Small intestine (tissue), 7 donors: Measurements from ENCODE around the gene NCAN. TPM values are rescaled to one million over a fixed set of nuclear protein-coding genes. Genes with fewer than 3 reads are reported as not detected.
"Not testable (repeated sequence)": the region's sequence is repeated elsewhere in the genome, so short reads cannot be mapped to it uniquely, and the experiment has no call there.

Source experiments
- DNase-seq, 2 donors: peaks; one replicate each; pipeline versions ENCODE4 v3.0.0 to v3.0.0-alpha.2; 2013
- FAIRE-seq: peaks from 2 replicates; lab custom pipeline; 2012; peaks lifted over from hg19 to GRCh38; lab: Jason Lieb, UNC
- H3K27ac ChIP-seq, 3 donors: one replicate each; pipeline ENCODE4 v1.5.1; 2013; ENCODE audit warnings: low read length in 2 of 3, mild to moderate bottlenecking in 2 of 3, control low read depth in 1 of 3, inconsistent platforms in 1 of 3, low read depth in 1 of 3, moderate library complexity in 1 of 3
- H3K27me3 ChIP-seq, 3 donors: one replicate each; pipeline ENCODE4 v1.6.1; 2013; ENCODE audit warnings: low read length in 3 of 3, inconsistent platforms in 1 of 3; ENCODE audit not compliant: control insufficient read depth in 3 of 3, insufficient read depth in 3 of 3
- H3K36me3 ChIP-seq, 3 donors: one replicate each; pipeline ENCODE4 v1.6.1; 2013; ENCODE audit warnings: low read length in 3 of 3, inconsistent platforms in 1 of 3, low read depth in 1 of 3, mild to moderate bottlenecking in 1 of 3, moderate library complexity in 1 of 3; ENCODE audit not compliant: control insufficient read depth in 3 of 3, insufficient read depth in 2 of 3
- H3K4me1 ChIP-seq, 3 donors: one replicate each; pipeline ENCODE4 v1.6.1; 2013; ENCODE audit warnings: low read length in 2 of 3, inconsistent platforms in 1 of 3, low read depth in 1 of 3, mild to moderate bottlenecking in 1 of 3, moderate library complexity in 1 of 3; ENCODE audit not compliant: control insufficient read depth in 3 of 3, insufficient read depth in 2 of 3
- H3K4me3 ChIP-seq, 3 donors: one replicate each; pipeline ENCODE4 v1.5.1; 2013; ENCODE audit warnings: low read length in 3 of 3, control low read depth in 1 of 3, inconsistent platforms in 1 of 3, low read depth in 1 of 3, mild to moderate bottlenecking in 1 of 3, moderate library complexity in 1 of 3
- H3K9me3 ChIP-seq, 2 donors: one replicate each; pipeline ENCODE4 v1.6.1; 2013; ENCODE audit warnings: low read depth in 1 of 2, low read length in 1 of 2; ENCODE audit not compliant: control insufficient read depth in 2 of 2, insufficient read depth in 1 of 2
- WGBS, 3 donors: extraction: QIAGEN DNeasy Blood & Tissue Kit; methylation state at CpG; one replicate each; pipeline ENCODE4 v1.1.7; 2013; 5-methylcytosine and 5-hydroxymethylcytosine counted together
- polyA plus RNA-seq, 4 donors: library from polyadenylated mRNA; stranded (reverse) in 3 of 4; unstranded in 1 of 4; fragments of 200-250 nt in 3 of 4; fragments of 120-200 nt in 1 of 4; gene quantifications; one replicate each; pipeline versions ENCODE4 v1.2.1 to v1.2.3, GENCODE V29; 2013
- donor health status: healthy with polysubstance abuse.
- donor health status: control.
- donor health status: control.
- donor health status: Bipolar disorder and iron deficiency.
- donor health status: healthy.

Gene NCAN
- polyA plus RNA-seq, 4 donors, result 0.03 to 0.27 (median 0.16) TPM; not detected in 1

DNA sequence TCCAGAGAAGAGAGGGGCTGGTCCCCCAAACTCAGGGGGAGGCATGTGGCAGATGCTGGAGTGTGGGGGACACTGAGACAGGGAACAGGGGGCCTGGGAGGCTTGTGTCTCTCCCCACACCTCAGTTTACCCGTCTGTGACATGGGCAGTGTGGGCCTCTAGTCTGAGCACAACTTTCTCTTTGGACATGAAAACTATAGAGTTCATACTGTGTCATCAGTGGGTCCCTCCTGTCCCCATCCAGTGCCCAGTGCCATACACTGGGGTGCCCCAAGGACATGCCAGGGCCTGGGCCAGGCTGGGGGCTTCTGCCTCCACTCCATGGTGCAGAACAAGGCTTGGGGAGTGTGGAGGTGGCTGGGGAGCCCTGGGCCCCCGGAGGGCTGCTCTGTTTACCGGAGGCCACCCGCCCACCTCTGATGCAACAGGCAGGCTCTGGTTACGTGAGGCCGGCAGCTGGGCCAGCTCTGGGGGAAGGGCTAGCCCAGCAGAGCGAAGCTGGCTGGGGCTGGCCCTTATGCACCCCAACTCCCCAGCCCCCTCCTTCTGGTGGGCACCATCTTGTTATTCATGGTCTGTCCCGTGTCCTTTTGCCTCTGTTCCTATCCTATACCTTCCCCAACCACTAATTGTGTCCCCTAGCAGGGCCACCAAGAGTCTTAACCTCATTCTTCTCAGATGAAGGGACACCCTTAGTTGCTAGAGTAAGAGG lies 39.8 kb upstream of the NCAN start:
- H3K36me3 ChIP-seq, result peaks cover 0 to 17% (median 2%) of the 10 kb centered on the region in 3 donors
- no peak overlapping the region for H3K4me3 ChIP-seq
- no peaks in the 10 kb centered on the region for H3K9me3 ChIP-seq
- H3K27me3 ChIP-seq, result peaks cover 0 to 6% (median 0%) of the 10 kb centered on the region in 3 donors
- FAIRE-seq, result no peak
- 52 to 75% (median 63%) methylated on average over 7 to 8 of the region's 8 CpGs for WGBS, 3 donors
- H3K27ac ChIP-seq, result no peak overlapping the region
- peaks cover 0 to 8% (median 0%) of the 10 kb centered on the region in 3 donors for H3K4me1 ChIP-seq
- no peak for DNase-seq

DNA sequence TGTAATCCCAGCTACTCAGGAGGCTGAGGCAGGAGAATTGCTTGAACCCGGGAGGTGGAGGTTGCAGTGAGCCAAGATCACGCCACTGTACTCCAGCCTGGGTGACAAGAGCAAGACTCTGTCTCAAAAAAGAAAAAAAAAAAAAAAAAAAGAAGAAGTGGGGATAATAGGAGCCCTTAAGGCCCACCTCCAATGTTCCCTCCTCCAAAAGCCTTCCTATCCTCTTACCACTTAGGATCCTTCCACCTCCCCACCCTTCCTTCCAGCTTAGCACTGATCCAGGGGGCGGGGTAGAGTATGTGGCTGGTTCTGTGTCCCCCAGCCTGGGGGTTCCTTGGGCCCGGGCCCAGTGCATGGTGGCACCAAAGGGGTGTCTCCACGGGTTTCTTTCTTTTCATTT lies 38.5 kb upstream of the NCAN start:
- H3K9me3 ChIP-seq, H3K27ac ChIP-seq, H3K27me3 ChIP-seq, H3K4me1 ChIP-seq, H3K4me3 ChIP-seq, DNase-seq, FAIRE-seq: not testable (repeated sequence)
- WGBS, 3 donors, result 88 to 93% (median 91%) methylated on average over 4 to 5 of the region's 5 CpGs
- peaks cover 2 to 26% (median 2%) of the 10 kb centered on the region in 3 donors for H3K36me3 ChIP-seq

DNA sequence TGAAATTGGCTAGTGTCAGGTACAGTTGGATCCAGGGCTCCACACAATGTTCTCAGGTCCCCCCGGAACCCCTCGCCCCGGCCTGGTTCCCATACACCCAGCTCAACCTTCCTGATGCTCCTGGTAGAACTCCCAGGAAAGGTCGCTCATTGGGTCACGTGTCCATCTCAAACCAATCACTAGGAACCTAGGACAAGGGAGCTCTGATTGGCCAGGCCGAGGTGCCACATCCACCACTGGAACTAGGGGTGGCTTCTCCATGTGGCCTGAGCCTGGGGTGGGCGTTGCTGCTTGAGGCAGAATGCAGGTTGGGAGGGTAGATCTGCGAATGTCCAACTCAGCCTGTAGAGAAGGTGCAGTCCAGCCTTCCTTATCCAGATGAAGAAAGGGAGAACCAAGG lies 34.8 kb upstream of the NCAN start:
- H3K27ac ChIP-seq, result no peak overlapping the region
- WGBS, 3 donors, result 86 to 92% (median 91%) methylated on average over 8 of the region's 8 CpGs
- H3K4me1 ChIP-seq, result no peaks in the 10 kb centered on the region
- peaks cover 3 to 58% (median 11%) of the 10 kb centered on the region in 3 donors for H3K36me3 ChIP-seq
- no peak overlapping the region for H3K4me3 ChIP-seq
- H3K9me3 ChIP-seq, result peaks cover 0 to 4% of the 10 kb centered on the region in 2 donors
- H3K27me3 ChIP-seq, result no peaks in the 10 kb centered on the region
- FAIRE-seq (no peak), DNase-seq (no peak)

DNA sequence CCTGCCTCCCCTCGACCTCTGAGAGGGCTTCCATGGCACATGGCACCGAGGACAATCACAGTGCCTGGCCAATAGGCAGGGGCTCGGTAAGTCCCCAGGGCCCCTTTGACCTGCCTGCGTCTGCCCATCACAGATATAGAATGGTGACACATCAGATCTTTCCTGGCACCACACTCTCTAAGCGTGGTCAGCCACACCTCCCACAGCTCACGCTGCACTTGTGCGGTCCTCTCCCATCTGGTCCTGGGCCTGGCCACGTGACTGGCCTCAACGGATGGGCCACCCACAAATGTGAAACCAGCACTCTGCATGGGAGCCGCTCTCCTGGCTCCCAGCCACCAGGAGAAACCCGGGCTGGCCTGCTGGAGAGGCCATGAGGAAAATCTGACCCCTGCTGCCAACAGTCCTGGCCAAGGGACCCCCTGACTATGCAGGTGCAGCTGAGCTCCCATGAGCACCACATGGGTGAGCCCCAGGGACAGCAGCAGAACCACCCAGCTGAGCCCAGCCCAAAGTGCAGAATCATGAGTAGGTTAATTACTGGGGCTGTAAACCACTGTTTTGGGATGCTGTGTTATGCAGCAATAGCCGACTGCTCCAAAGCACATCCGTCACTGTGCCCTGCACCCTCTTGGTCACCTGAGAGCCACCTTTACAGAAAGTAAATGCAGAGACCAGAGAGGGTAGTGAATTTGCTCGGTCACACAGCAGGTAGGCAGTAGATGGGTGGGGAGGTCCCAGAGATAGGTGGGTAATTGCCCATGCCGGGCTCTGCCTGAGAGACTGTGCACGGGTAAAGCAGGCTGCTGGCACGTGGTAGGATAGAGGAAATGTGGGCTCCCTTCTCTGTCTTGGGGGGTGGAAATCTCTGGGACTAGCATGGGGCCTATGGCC lies 32.0 kb upstream of the NCAN start:
- WGBS, 3 donors, result 87 to 95% (median 91%) methylated on average over 17 of the region's 17 CpGs
- peaks cover 0 to 4% of the 10 kb centered on the region in 2 donors for H3K9me3 ChIP-seq
- H3K36me3 ChIP-seq, result peaks cover 3 to 67% (median 16%) of the 10 kb centered on the region in 3 donors
- H3K27me3 ChIP-seq, result no peaks in the 10 kb centered on the region
- FAIRE-seq (no peak), DNase-seq (no peak)
- H3K4me1 ChIP-seq, result no peaks in the 10 kb centered on the region
- H3K4me3 ChIP-seq, result no peak overlapping the region
- no peak overlapping the region for H3K27ac ChIP-seq

DNA sequence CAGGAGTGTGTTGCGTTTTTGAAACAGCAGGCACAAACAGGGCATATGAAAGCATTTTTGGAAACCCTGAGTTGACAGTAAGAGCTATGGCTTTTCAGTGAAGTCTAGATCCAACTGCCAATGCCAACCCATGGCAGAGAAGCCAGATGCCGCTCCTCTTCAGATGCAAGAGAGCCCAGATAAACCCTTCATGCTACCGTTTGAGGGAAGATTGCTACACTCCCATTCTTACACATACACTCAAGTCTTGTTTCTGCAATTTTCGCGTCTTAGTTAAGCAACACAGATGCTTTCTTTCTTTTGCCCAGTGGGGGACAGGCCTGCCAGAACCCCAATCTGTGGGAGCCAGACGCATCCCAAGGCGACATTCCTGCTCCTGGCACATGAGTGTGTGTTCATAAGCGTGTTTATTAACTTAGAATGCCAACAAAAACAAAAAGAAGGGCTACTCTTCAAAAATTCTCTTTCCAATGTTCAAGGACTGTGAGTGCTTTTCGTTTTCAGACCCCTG lies 30.2 kb upstream of the NCAN start:
- WGBS, 3 donors, result 92 to 95% (median 92%) methylated on average over 9 of the region's 9 CpGs
- no peaks in the 10 kb centered on the region for H3K4me1 ChIP-seq
- peaks cover 0 to 4% of the 10 kb centered on the region in 2 donors for H3K9me3 ChIP-seq
- DNase-seq (no peak), FAIRE-seq (no peak)
- H3K27ac ChIP-seq, result no peak overlapping the region
- H3K27me3 ChIP-seq, result no peaks in the 10 kb centered on the region
- no peak overlapping the region for H3K4me3 ChIP-seq
- peaks cover 3 to 68% (median 19%) of the 10 kb centered on the region in 3 donors for H3K36me3 ChIP-seq

DNA sequence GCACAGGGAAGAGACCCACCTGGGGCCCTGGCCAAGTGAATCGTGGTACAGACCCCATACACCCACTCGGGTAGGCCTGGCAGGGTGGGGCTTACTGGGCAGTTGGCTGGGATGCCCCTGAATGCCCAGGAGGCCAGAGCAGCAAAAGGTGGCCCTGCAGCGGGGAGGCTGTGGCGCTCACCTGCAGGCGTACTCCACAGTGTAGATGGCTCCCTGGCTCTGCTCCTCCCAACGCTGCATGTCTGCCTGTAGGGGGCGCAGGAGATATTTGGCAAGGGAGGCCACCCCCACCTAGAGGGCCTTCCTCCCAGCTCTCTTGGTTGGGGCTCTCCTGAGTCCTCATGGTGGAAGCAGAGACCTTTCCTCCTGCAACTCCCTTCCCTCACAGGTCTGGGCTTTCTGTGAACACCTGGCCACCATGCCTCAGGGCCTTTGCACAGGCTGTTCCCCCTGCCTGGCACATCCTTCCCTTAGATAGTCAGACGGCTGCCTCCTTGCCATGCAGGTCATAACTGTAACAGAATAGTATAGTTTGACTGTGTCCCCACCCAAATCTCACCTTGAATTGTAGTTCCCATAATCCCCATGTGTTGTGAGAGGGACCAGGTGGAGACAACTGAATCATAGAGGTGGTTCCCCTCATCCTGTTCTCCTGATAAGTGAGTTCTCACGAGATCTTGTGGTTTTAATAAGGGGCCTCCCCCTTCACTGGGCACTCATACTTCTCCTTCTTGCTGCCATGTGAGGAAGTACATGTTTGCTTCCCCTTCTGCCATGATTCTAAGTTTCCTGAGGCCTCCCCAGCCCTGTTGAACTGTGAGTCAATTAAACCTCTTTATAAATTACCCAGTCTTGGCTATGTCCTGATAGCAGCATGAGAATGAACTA lies 25.7 kb upstream of the NCAN start:
- peaks cover 4 to 46% (median 11%) of the 10 kb centered on the region in 3 donors for H3K36me3 ChIP-seq
- no peaks in the 10 kb centered on the region for H3K27me3 ChIP-seq
- H3K27ac ChIP-seq, result no peak overlapping the region
- no peak overlapping the region for H3K4me3 ChIP-seq
- no peak for FAIRE-seq
- H3K9me3 ChIP-seq, result no peaks in the 10 kb centered on the region
- peak; percentile 53 to 67 for DNase-seq
- WGBS, 3 donors, result 64 to 73% (median 66%) methylated on average over 8 to 9 of the region's 9 CpGs
- H3K4me1 ChIP-seq, result peaks cover 0 to 4% (median 4%) of the 10 kb centered on the region in 3 donors

DNA sequence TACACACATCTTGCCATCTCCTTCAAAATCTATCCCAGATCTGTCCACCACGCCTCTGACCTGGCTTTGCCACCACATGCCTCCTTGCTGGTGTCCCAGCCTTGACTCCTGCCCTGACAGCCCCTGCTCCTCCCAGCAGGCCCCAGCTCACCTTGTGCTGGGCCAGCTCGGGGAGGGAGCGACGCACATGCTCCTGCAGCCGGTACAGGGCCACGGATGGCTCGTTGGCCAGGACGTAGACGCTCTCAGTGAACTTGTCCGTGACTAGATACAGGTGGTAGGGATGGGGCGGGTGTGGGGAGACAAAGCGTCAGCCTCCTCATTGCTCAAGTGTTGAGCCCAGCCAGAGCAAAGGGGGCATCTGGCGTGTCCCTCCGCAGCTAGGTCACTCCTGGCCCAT lies 25.0 kb upstream of the NCAN start:
- Histone ChIP-seq H3K4me3 (no peak overlapping the region), H3K27ac (no peak overlapping the region), H3K4me1 (peaks cover 0 to 6% (median 4%) of the 10 kb centered on the region in 3 donors), H3K36me3 (peaks cover 4 to 39% (median 9%) of the 10 kb centered on the region in 3 donors), H3K9me3 (no peaks in the 10 kb centered on the region), H3K27me3 (no peaks in the 10 kb centered on the region)
- DNase-seq (no peak), FAIRE-seq (no peak)
- WGBS, 3 donors, result 95 to 97% (median 95%) methylated on average over 14 of the region's 14 CpGs
